ENCODE measurements around the gene KCNK6. TPM values are rescaled to one million over a fixed set of nuclear protein-coding genes. Genes with fewer than 3 reads are reported as not detected.

KCNK6 gene
- total and polyA plus RNA-seq, 2 donors from 2014 or later: 2.2 to 7.2 TPM

GRCh38 chr19:38304352-38304865 is 15.2 kb upstream of the KCNK6 start:
- no peak for FAIRE-seq

GRCh38 chr19:38304866-38305429 is 14.7 kb upstream of the KCNK6 start:
- H3K27ac ChIP-seq (ENCODE audit: low read depth in 2 of 2, low read length in 2 of 2): peak overlapping the region in 1 of 2 donors; percentile 71
- H3K36me3 ChIP-seq (ENCODE audit: control insufficient read depth in 2 of 3, insufficient read depth in 3 of 3, low read length in 3 of 3): peaks cover 0 to 8% (median 5%) of the 10 kb centered on the region in 3 donors
- intact Hi-C loops (cut with DNase I): no loop called here
- no peak overlapping the region for H3K9ac ChIP-seq (ENCODE audit: low read length in 3 of 3)
- H3K9me3 ChIP-seq (ENCODE audit: control insufficient read depth in 2 of 3, insufficient read depth in 1 of 3, low read length in 3 of 3): no peaks in the 10 kb centered on the region
- H3K4me1 ChIP-seq (ENCODE audit: control insufficient read depth in 2 of 3, insufficient read depth in 2 of 3, low read depth in 1 of 3, low read length in 3 of 3): peaks cover 0 to 4% (median 0%) of the 10 kb centered on the region in 3 donors
- no peaks in the 10 kb centered on the region for H3K27me3 ChIP-seq (ENCODE audit: control insufficient read depth, insufficient read depth, low read length)
- no peak for FAIRE-seq
- no peak for TF ChIP-seq CTCF (IDR thresholded peaks at IDR 0.05; ENCODE audit: borderline replicate concordance, extremely low read depth, insufficient read depth)
- H3K4me3 ChIP-seq (ENCODE audit: low read length in 3 of 3): peak overlapping the region in 1 of 3 donors; percentile 21
- DNase-seq: peak; percentile 89 to 95 (median 93)

More at GRCh38 chr19:38304352-38304865, 15.2 kb upstream of the KCNK6 start:
- intact Hi-C loops (cut with DNase I): no loop called here
- peak overlapping the region in 1 of 3 donors; percentile 21 for H3K4me3 ChIP-seq (ENCODE audit: low read length in 3 of 3)
- H3K9me3 ChIP-seq (ENCODE audit: control insufficient read depth in 2 of 3, insufficient read depth in 1 of 3, low read length in 3 of 3): no peaks in the 10 kb centered on the region
- H3K4me1 ChIP-seq (ENCODE audit: control insufficient read depth in 2 of 3, insufficient read depth in 2 of 3, low read depth in 1 of 3, low read length in 3 of 3): peaks cover 0 to 4% (median 0%) of the 10 kb centered on the region in 3 donors
- H3K9ac ChIP-seq (ENCODE audit: low read length in 3 of 3): no peak overlapping the region
- peak overlapping the region in 1 of 2 donors; percentile 71 for H3K27ac ChIP-seq (ENCODE audit: low read depth in 2 of 2, low read length in 2 of 2)
- TF ChIP-seq CTCF (IDR thresholded peaks at IDR 0.05; ENCODE audit: borderline replicate concordance, extremely low read depth, insufficient read depth): no peak
- H3K36me3 ChIP-seq (ENCODE audit: control insufficient read depth in 2 of 3, insufficient read depth in 3 of 3, low read length in 3 of 3): peaks cover 0 to 7% (median 5%) of the 10 kb centered on the region in 3 donors
- H3K27me3 ChIP-seq (ENCODE audit: control insufficient read depth, insufficient read depth, low read length): no peaks in the 10 kb centered on the region
- peak in 1 of 5 donors; percentile 70 for DNase-seq

- H3K36me3 ChIP-seq (ENCODE audit: control insufficient read depth in 2 of 3, insufficient read depth in 3 of 3, low read length in 3 of 3): peaks cover 0 to 8% (median 5%) of the 10 kb centered on the region in 3 donors
- DNase-seq: no peak
- no peak overlapping the region for H3K4me3 ChIP-seq (ENCODE audit: low read length in 3 of 3)
- intact Hi-C loops (cut with DNase I): no loop called here
- no peak overlapping the region for H3K9ac ChIP-seq (ENCODE audit: low read length in 3 of 3)
- H3K9me3 ChIP-seq (ENCODE audit: control insufficient read depth in 2 of 3, insufficient read depth in 1 of 3, low read length in 3 of 3): no peaks in the 10 kb centered on the region
- FAIRE-seq: no peak
- no peaks in the 10 kb centered on the region for H3K4me1 ChIP-seq (ENCODE audit: control insufficient read depth in 2 of 3, insufficient read depth in 2 of 3, low read depth in 1 of 3, low read length in 3 of 3)
- H3K27me3 ChIP-seq (ENCODE audit: control insufficient read depth, insufficient read depth, low read length): no peaks in the 10 kb centered on the region
- H3K27ac ChIP-seq (ENCODE audit: low read depth in 2 of 2, low read length in 2 of 2): no peak overlapping the region
- no peak for TF ChIP-seq CTCF (IDR thresholded peaks at IDR 0.05; ENCODE audit: borderline replicate concordance, extremely low read depth, insufficient read depth)
These were observed 13.4 kb upstream of the KCNK6 start for GRCh38 chr19:38306236-38306635.

All from kidney (tissue), 14 donors.